ENCODE measurements around the gene MMP25. TPM values are rescaled to one million over a fixed set of nuclear protein-coding genes. Genes with fewer than 3 reads are reported as not detected.
"Not testable (repeated sequence)": the region's sequence is repeated elsewhere in the genome, so short reads cannot be mapped to it uniquely, and the experiment has no call there.

The MMP25 gene
- total RNA-seq, 1 donor: under 0.01 TPM

- H3K27ac ChIP-seq (ENCODE audit: low read depth, low read length): no peak overlapping the region
- DNase-seq (ENCODE audit: insufficient read length, low spot score, missing footprints): no peak
- no peak overlapping the region for H2AFZ ChIP-seq (ENCODE audit: low read length)
- no peaks in the 10 kb centered on the region for H3K9me3 ChIP-seq (ENCODE audit: low read depth, low read length)
- H3K4me1 ChIP-seq (ENCODE audit: insufficient read depth, low read length): no peaks in the 10 kb centered on the region
- no peak overlapping the region for H3K4me2 ChIP-seq (ENCODE audit: insufficient read depth, low read length)
- H3K4me3 ChIP-seq (ENCODE audit: insufficient read depth, low read length): no peak overlapping the region
- H4K20me1 ChIP-seq (ENCODE audit: insufficient read depth, low read length): no peaks in the 10 kb centered on the region
- H3K79me2 ChIP-seq (ENCODE audit: insufficient read depth, low read length): no peaks in the 10 kb centered on the region
- H3K36me3 ChIP-seq (ENCODE audit: insufficient read depth, low read length): no peaks in the 10 kb centered on the region
- H3K27me3 ChIP-seq (ENCODE audit: insufficient read depth, low read length): peaks cover 11% of the 10 kb centered on the region
- TF ChIP-seq CTCF (IDR thresholded peaks at IDR 0.05; ENCODE audit: extremely low read depth, low read depth, low read length): no peak
Measured at GRCh38 chr16:3054965-3055733, 8.8 kb downstream of the MMP25 start.

GRCh38 chr16:3055734-3056115 is 9.4 kb downstream of the MMP25 start:
- not testable (repeated sequence) for H3K9me3 ChIP-seq (ENCODE audit: low read depth, low read length); H3K4me2 ChIP-seq (ENCODE audit: insufficient read depth, low read length); H3K4me1 ChIP-seq (ENCODE audit: insufficient read depth, low read length); H3K27ac ChIP-seq (ENCODE audit: low read depth, low read length); H3K27me3 ChIP-seq (ENCODE audit: insufficient read depth, low read length); H3K36me3 ChIP-seq (ENCODE audit: insufficient read depth, low read length); H3K4me3 ChIP-seq (ENCODE audit: insufficient read depth, low read length); H4K20me1 ChIP-seq (ENCODE audit: insufficient read depth, low read length); H2AFZ ChIP-seq (ENCODE audit: low read length); H3K79me2 ChIP-seq (ENCODE audit: insufficient read depth, low read length); DNase-seq (ENCODE audit: insufficient read length, low spot score, missing footprints)

GRCh38 chr16:3056336-3057180 is 10.2 kb downstream of the MMP25 start:
- Histone ChIP-seq H3K9me3 (ENCODE audit: low read depth, low read length) (no peaks in the 10 kb centered on the region), H3K27ac (ENCODE audit: low read depth, low read length) (no peak overlapping the region), H3K36me3 (ENCODE audit: insufficient read depth, low read length) (no peaks in the 10 kb centered on the region), H3K4me3 (ENCODE audit: insufficient read depth, low read length) (no peak overlapping the region), H2AFZ (ENCODE audit: low read length) (no peak overlapping the region), H3K79me2 (ENCODE audit: insufficient read depth, low read length) (no peaks in the 10 kb centered on the region), H3K27me3 (ENCODE audit: insufficient read depth, low read length) (peaks cover 3% of the 10 kb centered on the region), H3K4me1 (ENCODE audit: insufficient read depth, low read length) (no peaks in the 10 kb centered on the region), H3K4me2 (ENCODE audit: insufficient read depth, low read length) (no peak overlapping the region), H4K20me1 (ENCODE audit: insufficient read depth, low read length) (no peaks in the 10 kb centered on the region)
- no peak for DNase-seq (ENCODE audit: insufficient read length, low spot score, missing footprints)
- TF ChIP-seq CTCF (IDR thresholded peaks at IDR 0.05; ENCODE audit: extremely low read depth, low read depth, low read length): no peak

- no peak for DNase-seq (ENCODE audit: insufficient read length, low spot score, missing footprints)
- Histone ChIP-seq H2AFZ (ENCODE audit: low read length) (no peak overlapping the region), H3K9me3 (ENCODE audit: low read depth, low read length) (no peaks in the 10 kb centered on the region), H3K4me3 (ENCODE audit: insufficient read depth, low read length) (no peak overlapping the region), H3K27ac (ENCODE audit: low read depth, low read length) (no peak overlapping the region), H3K4me1 (ENCODE audit: insufficient read depth, low read length) (no peaks in the 10 kb centered on the region), H3K36me3 (ENCODE audit: insufficient read depth, low read length) (no peaks in the 10 kb centered on the region), H3K4me2 (ENCODE audit: insufficient read depth, low read length) (no peak overlapping the region), H4K20me1 (ENCODE audit: insufficient read depth, low read length) (no peaks in the 10 kb centered on the region), H3K79me2 (ENCODE audit: insufficient read depth, low read length) (no peaks in the 10 kb centered on the region), H3K27me3 (ENCODE audit: insufficient read depth, low read length) (peaks cover 3% of the 10 kb centered on the region)
- no peak for TF ChIP-seq CTCF (IDR thresholded peaks at IDR 0.05; ENCODE audit: extremely low read depth, low read depth, low read length)
Measured at GRCh38 chr16:3057181-3058138, 11.1 kb downstream of the MMP25 start.
